GM20431 (cell line): ENCODE measurements around the gene CASZ1.

Source experiments
- in situ Hi-C: fragments of 300-500 bp; cut with MseI, MboI; formaldehyde crosslinking; loops from one replicate; pipeline ENCODE4 v1.15.0; 2020; ENCODE audit warnings: low sequenced_read_pairs; ENCODE audit not compliant: unreplicated experiment

Gene CASZ1

GRCh38 chr1:10693497-10694273 lies 102.8 kb downstream of the CASZ1 start:
- in situ Hi-C loops: no loop called here

GRCh38 chr1:10693152-10693496 lies 103.3 kb downstream of the CASZ1 start:
- in situ Hi-C loops: no loop called here

- in situ Hi-C loops: no loop called here
These were observed 103.9 kb downstream of the CASZ1 start for GRCh38 chr1:10692401-10693021.

- in situ Hi-C loops: no loop called here
These were observed 104.7 kb downstream of the CASZ1 start for GRCh38 chr1:10691740-10692125.

GRCh38 chr1:10691075-10691739 lies 105.2 kb downstream of the CASZ1 start:
- in situ Hi-C loops: no loop called here

- in situ Hi-C loops: no loop called here
These were observed 106.0 kb downstream of the CASZ1 start for GRCh38 chr1:10690484-10690883.

- in situ Hi-C loops: no loop called here
These were observed 108.0 kb downstream of the CASZ1 start for GRCh38 chr1:10688409-10688786.

GRCh38 chr1:10687782-10688408 lies 108.6 kb downstream of the CASZ1 start:
- in situ Hi-C loops: no loop called here

GRCh38 chr1:10687251-10687651 lies 109.2 kb downstream of the CASZ1 start:
- in situ Hi-C loops: no loop called here

- in situ Hi-C loops: no loop called here
These were observed 109.9 kb downstream of the CASZ1 start for GRCh38 chr1:10686404-10687040.

- in situ Hi-C loops: no loop called here
These were observed 110.5 kb downstream of the CASZ1 start for GRCh38 chr1:10685808-10686403.

GRCh38 chr1:10685196-10685807 lies 111.1 kb downstream of the CASZ1 start:
- in situ Hi-C loops: no loop called here

- in situ Hi-C loops: no loop called here
These were observed 112.2 kb downstream of the CASZ1 start for GRCh38 chr1:10684221-10684620.

- in situ Hi-C loops: no loop called here
These were observed 113.8 kb downstream of the CASZ1 start for GRCh38 chr1:10682449-10683309.

- in situ Hi-C loops: no loop called here
These were observed 114.4 kb downstream of the CASZ1 start for GRCh38 chr1:10682108-10682445.

- in situ Hi-C loops: no loop called here
These were observed 114.9 kb downstream of the CASZ1 start for GRCh38 chr1:10681296-10682107.

GRCh38 chr1:10680487-10680886 lies 116.0 kb downstream of the CASZ1 start:
- in situ Hi-C loops: no loop called here
